Tibial artery (tissue), 4 donors: ENCODE data around the gene SLC9A3.
A peak's percentile ranks its signal among the peaks of the same experiment; 100 is the strongest.

Experiments
- DNase-seq, 2 donors: peaks; one replicate each; pipeline ENCODE4 v3.0.0-alpha.2; 2019
- H3K27ac ChIP-seq, 2 donors: fragments of 200-600 bp; sonication (generic) in 1 of 2; 1 replicate in 1 of 2; 2 replicates in 1 of 2; pipeline ENCODE4 v1.5.1; 2018 to 2019; ENCODE audit warnings: mild to moderate bottlenecking in 1 of 2
- H3K27me3 ChIP-seq, 2 donors: fragments of 200-600 bp; sonication (generic) in 1 of 2; one replicate each; pipeline versions ENCODE4 v1.5.1 to v1.6.0; 2016 to 2019
- H3K36me3 ChIP-seq, 3 donors: fragments of 200-600 bp; sonication (generic) in 2 of 3; one replicate each; pipeline ENCODE4 v1.5.1; 2016 to 2019; ENCODE audit warnings: mild to moderate bottlenecking in 2 of 3
- H3K4me1 ChIP-seq, 4 donors: fragments of 200-600 bp; sonication (generic) in 2 of 4; 1 replicate in 3 of 4; 2 replicates in 1 of 4; pipeline ENCODE4 v1.5.1; 2016 to 2019
- H3K4me3 ChIP-seq, 2 donors: fragments of 200-600 bp; sonication (generic) in 1 of 2; 1 replicate in 1 of 2; 2 replicates in 1 of 2; pipeline ENCODE4 v1.5.1; 2018 to 2019; ENCODE audit warnings: mild to moderate bottlenecking in 2 of 2
- H3K9me3 ChIP-seq, 3 donors: fragments of 200-600 bp; sonication (generic) in 1 of 3; one replicate each; pipeline ENCODE4 v1.5.1; 2016 to 2019
- CTCF ChIP-seq, 2 experiments: fragments of 200-600 bp in 1 of 2; fragments of 450-650 bp in 1 of 2; IDR thresholded peaks; one replicate each; pipeline ENCODE4 v1.5.1; 2017 to 2019; ENCODE audit warnings: antibody characterized with exemption in 2 of 2, mild to moderate bottlenecking in 1 of 2, moderate library complexity in 1 of 2
- intact Hi-C: fragments of 100-400 bp; cut with DNase I; formaldehyde crosslinking; loops from one replicate; pipeline ENCODE4 v1.15.0; 2023; ENCODE audit warnings: low total_unique reads

The SLC9A3 gene

DNA sequence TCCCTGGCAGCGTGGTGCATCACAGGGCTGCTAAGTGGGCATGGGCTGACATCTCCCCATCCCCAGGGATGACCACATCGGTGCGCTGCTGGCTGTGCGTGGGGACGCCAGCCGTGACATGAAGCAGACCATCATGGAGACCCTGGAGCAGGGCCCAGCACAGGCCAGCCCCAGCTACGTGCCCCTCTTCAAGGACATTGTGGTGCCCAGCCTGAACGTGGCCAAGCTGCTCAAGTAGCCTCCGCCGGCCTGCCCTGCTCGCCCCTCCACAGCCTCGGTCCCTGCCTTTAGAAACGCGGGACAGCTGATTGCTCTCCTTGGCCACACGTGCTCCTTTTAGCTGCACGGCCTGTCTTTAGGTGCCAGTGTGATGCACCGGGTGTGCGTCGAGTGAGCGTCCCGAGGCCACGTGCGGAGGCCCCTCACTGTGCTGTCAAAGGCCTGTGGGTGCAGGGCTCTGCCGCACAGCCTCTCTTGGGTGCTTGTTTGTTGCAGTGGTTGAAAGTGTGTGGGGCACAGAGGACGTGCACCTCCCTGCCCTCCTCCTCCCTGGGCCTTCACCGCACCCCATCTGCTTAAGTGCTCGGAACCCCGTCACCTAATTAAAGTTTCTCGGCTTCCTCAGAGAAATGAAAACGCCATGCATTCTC lies 57.5 kb downstream of the SLC9A3 start:
- peak; percentile 13 to 56 for DNase-seq
- Histone ChIP-seq H3K27me3 (no peaks in the 10 kb centered on the region), H3K9me3 (no peaks in the 10 kb centered on the region), H3K27ac (no peak overlapping the region), H3K4me1 (peaks cover 0 to 11% (median 5%) of the 10 kb centered on the region in 4 donors), H3K36me3 (peaks cover 34 to 76% (median 56%) of the 10 kb centered on the region in 3 donors), H3K4me3 (no peak overlapping the region)
- intact Hi-C loops = no loop called here
- no peak for TF ChIP-seq CTCF (IDR thresholded peaks at IDR 0.05)

- H3K4me1 ChIP-seq = peaks cover 0 to under 1% (median 0%) of the 10 kb centered on the region in 4 donors
- H3K27ac ChIP-seq = no peak overlapping the region
- peaks cover 34 to 82% (median 58%) of the 10 kb centered on the region in 3 donors for H3K36me3 ChIP-seq
- H3K4me3 ChIP-seq = no peak overlapping the region
- no peaks in the 10 kb centered on the region for H3K27me3 ChIP-seq
- H3K9me3 ChIP-seq = no peaks in the 10 kb centered on the region
- peak; percentile 7 to 53 for DNase-seq
- no peak for TF ChIP-seq CTCF (IDR thresholded peaks at IDR 0.05)
- intact Hi-C loops = no loop called here
These were observed 58.5 kb downstream of the SLC9A3 start for GRCh38 chr5:465591-466403.

GRCh38 chr5:464843-465590 lies 59.2 kb downstream of the SLC9A3 start:
- DNase-seq = peak; percentile 11 to 57
- H3K27me3 ChIP-seq = no peaks in the 10 kb centered on the region
- no peak overlapping the region for H3K4me3 ChIP-seq
- intact Hi-C loops = no loop called here
- H3K27ac ChIP-seq = no peak overlapping the region
- no peaks in the 10 kb centered on the region for H3K4me1 ChIP-seq
- no peaks in the 10 kb centered on the region for H3K9me3 ChIP-seq
- H3K36me3 ChIP-seq = peaks cover 40 to 88% (median 63%) of the 10 kb centered on the region in 3 donors
- TF ChIP-seq CTCF (IDR thresholded peaks at IDR 0.05) = no peak

DNA sequence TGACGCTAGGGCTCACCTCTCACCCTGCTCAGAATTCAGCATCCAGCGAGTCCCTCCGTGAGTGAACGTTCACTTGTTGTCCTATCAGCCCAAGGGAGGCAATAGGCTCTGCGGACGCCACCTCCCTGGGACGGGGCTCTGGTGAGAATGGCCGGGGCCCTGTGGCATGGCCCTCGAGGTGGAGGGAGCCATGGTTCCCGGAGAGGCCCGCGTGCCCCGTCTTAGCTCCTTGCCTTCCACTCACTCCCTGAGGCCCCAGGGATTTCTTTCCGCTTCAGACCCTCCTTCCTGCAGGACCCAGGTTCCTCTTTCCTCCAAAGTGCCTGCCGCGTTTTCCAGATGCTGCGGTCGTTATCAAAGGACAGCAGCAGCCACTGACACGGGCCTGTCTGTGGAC lies 59.8 kb downstream of the SLC9A3 start:
- no peak overlapping the region for H3K4me3 ChIP-seq
- DNase-seq = peak in 1 of 2 donors; percentile 8
- no peak for TF ChIP-seq CTCF (IDR thresholded peaks at IDR 0.05)
- H3K36me3 ChIP-seq = peaks cover 46 to 88% (median 69%) of the 10 kb centered on the region in 3 donors
- no peaks in the 10 kb centered on the region for H3K9me3 ChIP-seq
- no peaks in the 10 kb centered on the region for H3K4me1 ChIP-seq
- H3K27me3 ChIP-seq = no peaks in the 10 kb centered on the region
- no peak overlapping the region for H3K27ac ChIP-seq
- intact Hi-C loops = no loop called here

DNA sequence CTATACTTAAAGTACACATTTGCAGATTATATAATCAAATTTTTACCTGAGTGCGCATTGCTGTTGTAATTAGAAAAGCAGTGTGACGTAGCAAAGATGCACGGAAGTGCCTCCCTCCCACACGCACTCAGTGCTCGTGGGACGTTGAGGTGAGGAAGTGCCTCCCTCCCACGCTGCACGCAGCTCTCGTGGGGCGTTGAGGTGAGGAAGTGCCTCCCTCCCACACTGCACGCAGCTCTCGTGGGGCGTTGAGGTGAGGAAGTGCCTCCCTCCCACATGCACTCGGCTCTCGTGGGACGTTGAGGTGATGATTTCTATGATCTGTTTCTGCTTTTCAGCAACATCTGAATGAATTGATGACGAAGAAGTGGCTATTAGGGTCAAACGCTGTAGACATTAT lies 60.3 kb downstream of the SLC9A3 start:
- no peak for TF ChIP-seq CTCF (IDR thresholded peaks at IDR 0.05)
- Histone ChIP-seq H3K36me3 (peaks cover 48 to 87% (median 67%) of the 10 kb centered on the region in 3 donors), H3K4me3 (no peak overlapping the region), H3K9me3 (no peaks in the 10 kb centered on the region), H3K27me3 (no peaks in the 10 kb centered on the region), H3K4me1 (no peaks in the 10 kb centered on the region), H3K27ac (no peak overlapping the region)
- DNase-seq = peak in 1 of 2 donors; percentile 4
- intact Hi-C loops = no loop called here
